HepG2 (cell line): ENCODE data around the gene UBAP2L. TPM values are rescaled to one million over a fixed set of nuclear protein-coding genes. Genes with fewer than 3 reads are reported as not detected.
A peak's percentile ranks its signal among the peaks of the same experiment; 100 is the strongest.

Experiments
- CREBL2 ChIP-seq: sonication (generic); formaldehyde crosslinking; IDR thresholded peaks from 2 replicates; pipeline ENCODE4 v1.8.1; 2023; ENCODE audit warnings: missing genetic modification reagents, mild to moderate bottlenecking, borderline replicate concordance
- DPF2 ChIP-seq: sonication (generic); formaldehyde crosslinking; IDR thresholded peaks from 2 replicates; pipeline ENCODE4 v1.4.0; 2020; ENCODE audit warnings: mild to moderate bottlenecking, low read depth, missing genetic modification reagents, borderline replicate concordance
- FOXJ3 ChIP-seq: sonication (generic); formaldehyde crosslinking; IDR thresholded peaks from 2 replicates; pipeline ENCODE4 v1.4.0; 2020; ENCODE audit warnings: missing genetic modification reagents, mild to moderate bottlenecking, borderline replicate concordance
- HNF4A ChIP-seq: sonication (generic); formaldehyde crosslinking; IDR thresholded peaks from 2 replicates; pipeline ENCODE4 v1.4.0; 2020; ENCODE audit warnings: missing genetic modification reagents
- JUNB ChIP-seq: sonication (generic); formaldehyde crosslinking; IDR thresholded peaks from 2 replicates; pipeline ENCODE4 v1.8.0; 2022; ENCODE audit warnings: missing genetic modification reagents, mild to moderate bottlenecking, borderline replicate concordance
- MLX ChIP-seq: IDR thresholded peaks from 2 replicates; pipeline ENCODE4 v1.6.1; 2016
- NR2C2 ChIP-seq: sonication (generic); formaldehyde crosslinking; IDR thresholded peaks from 2 replicates; pipeline ENCODE4 v1.4.0; 2020; ENCODE audit warnings: missing genetic modification reagents, mild to moderate bottlenecking, moderate library complexity, borderline replicate concordance
- NR2F2 ChIP-seq: IDR thresholded peaks from 2 replicates; pipeline ENCODE4 v1.6.1; 2012; ENCODE audit warnings: low read depth, inconsistent platforms, borderline replicate concordance
- POGZ ChIP-seq: sonication (generic); formaldehyde crosslinking; IDR thresholded peaks from 2 replicates; pipeline ENCODE4 v1.4.0; 2020; ENCODE audit warnings: mild to moderate bottlenecking, missing genetic modification reagents
- SOX5 ChIP-seq: IDR thresholded peaks from 2 replicates; pipeline ENCODE4 v1.6.1; 2016; ENCODE audit warnings: borderline replicate concordance
- SRSF1 ChIP-seq: fragments of 200-400 bp; formaldehyde crosslinking; optimal IDR thresholded peaks from 2 replicates; pipeline ENCODE3; 2017; ENCODE audit warnings: mild to moderate bottlenecking, low read depth, low read length, moderate library complexity
- ZNF503 ChIP-seq: sonication (generic); formaldehyde crosslinking; IDR thresholded peaks from 2 replicates; pipeline ENCODE4 v1.4.0; 2020; ENCODE audit warnings: missing genetic modification reagents
- ZNF609 ChIP-seq: sonication (generic); formaldehyde crosslinking; IDR thresholded peaks from 2 replicates; pipeline ENCODE4 v1.4.0; 2020; ENCODE audit warnings: mild to moderate bottlenecking, missing genetic modification reagents, borderline replicate concordance
- ZNF784 ChIP-seq: sonication (generic); formaldehyde crosslinking; IDR thresholded peaks from 2 replicates; pipeline ENCODE4 v1.5.1; 2020; ENCODE audit warnings: missing genetic modification reagents, mild to moderate bottlenecking, borderline replicate concordance
- ZNF816 ChIP-seq: sonication (generic); formaldehyde crosslinking; IDR thresholded peaks from 2 replicates; pipeline ENCODE4 v1.8.0; 2022; ENCODE audit warnings: missing genetic modification reagents, mild to moderate bottlenecking, borderline replicate concordance
- polyA plus RNA-seq, 8 experiments: library from polyadenylated mRNA; depleted of rRNA in 3 of 8; stranded (reverse) in 7 of 8; unstranded in 1 of 8; fragments of >200 nt; fragmentation: Illumina TruSeq in 4 of 8; extraction: Trizol in 4 of 8; gene quantifications; 2 replicates each; pipeline versions ENCODE4 v1.2.1 to v1.2.3, GENCODE V29; 2011 to 2016; ENCODE audit warnings: low read depth in 4 of 8, missing spikeins in 1 of 8, mixed read lengths in 1 of 8; ENCODE audit not compliant: insufficient read depth in 1 of 8
- total RNA-seq, 5 experiments: library from RNA; depleted of rRNA; stranded (reverse); fragments of >200 nt; fragmentation: Illumina TruSeq; extraction: Trizol; gene quantifications; 2 replicates each; pipeline ENCODE4 v1.2.3, GENCODE V29; 2016; ENCODE audit warnings: low read depth in 1 of 5

The UBAP2L gene
- total and polyA plus RNA-seq, 2 of the 13 experiments (the other 11 are each of a cell fraction or from before 2014, with no cell fraction given) = 74.2 to 159 TPM

- TF ChIP-seq ZNF609 (CRISPR knock-in tag) = peak; percentile 90
- TF ChIP-seq ZNF816 (CRISPR knock-in tag) = peak; percentile 71; the same call in 1 of the 2 replicates
- peak; percentile 83 for TF ChIP-seq NR2F2
- 0 out of 2 replicates have a peak, but pooled peaks have one; percentile 14 for TF ChIP-seq MLX (CRISPR knock-in tag)
- TF ChIP-seq ZNF503 (CRISPR knock-in tag) = peak; percentile 80
- TF ChIP-seq ZNF784 (CRISPR knock-in tag) = no peak
- TF ChIP-seq SRSF1 = no peak
- TF ChIP-seq CREBL2 (CRISPR knock-in tag) = no peak
- TF ChIP-seq JUNB = no peak
- TF ChIP-seq NR2C2 (CRISPR knock-in tag) = peak; percentile 88
- TF ChIP-seq POGZ (CRISPR knock-in tag) = no peak
- peak; percentile 69; the same call in 1 of the 2 replicates for TF ChIP-seq DPF2 (CRISPR knock-in tag)
- TF ChIP-seq SOX5 = peak; percentile 84
- TF ChIP-seq HNF4A (CRISPR knock-in tag) = peak; percentile 96
- peak; percentile 91 for TF ChIP-seq FOXJ3 (CRISPR knock-in tag)
Observed at GRCh38 chr1:154237435-154237834, 16.7 kb downstream of the UBAP2L start (continued).
